Hematopoietic multipotent progenitor cell treated with erythropoietin and hydrocortisone succinate and interleukin-3 and kit ligand, for 17 days (in vitro differentiated cells): ENCODE results near the gene MKNK2.
A peak's percentile ranks its signal among the peaks of the same experiment; 100 is the strongest.
"Not testable (repeated sequence)": the region's sequence is repeated elsewhere in the genome, so short reads cannot be mapped to it uniquely, and the experiment has no call there.

Source experiments
- DNase-seq: peaks from one replicate; pipeline ENCODE4 v3.0.0-alpha.2; 2015; ENCODE audit warnings: low spot score

The MKNK2 gene

GRCh38 chr19:2050991-2051772 is at the start of gene MKNK2:
Gene MKNK2, minus strand, starts transcription at chr19:2051244. Its CDS starts 393 bp downstream, at chr19:2050851.
- peak; percentile 97 for DNase-seq

DNA sequence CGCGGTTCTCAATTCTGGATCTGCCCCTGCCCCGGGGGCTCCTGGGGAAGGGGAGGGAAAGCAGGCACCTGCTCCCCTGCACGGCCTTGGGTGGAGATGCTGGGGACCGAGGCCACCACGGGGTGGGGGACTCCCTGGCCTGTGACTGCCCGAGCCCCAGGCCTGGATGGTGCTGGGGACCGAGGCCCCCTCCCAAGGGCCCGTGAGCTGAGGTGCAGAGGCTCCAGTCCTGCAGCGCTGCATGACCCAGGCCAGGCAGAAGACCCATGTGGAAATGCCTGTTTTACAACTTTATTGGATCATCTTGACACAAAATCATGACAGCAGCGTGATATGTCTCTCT is 49.6 kb upstream of the MKNK2 start:
- DNase-seq = no peak

- no peak for DNase-seq
Observed at GRCh38 chr19:2099937-2100718, 49.1 kb upstream of the MKNK2 start.

GRCh38 chr19:2099054-2099501 is 48.0 kb upstream of the MKNK2 start:
- no peak for DNase-seq

- no peak for DNase-seq
Observed at GRCh38 chr19:2097886-2098327, 46.9 kb upstream of the MKNK2 start.

DNA sequence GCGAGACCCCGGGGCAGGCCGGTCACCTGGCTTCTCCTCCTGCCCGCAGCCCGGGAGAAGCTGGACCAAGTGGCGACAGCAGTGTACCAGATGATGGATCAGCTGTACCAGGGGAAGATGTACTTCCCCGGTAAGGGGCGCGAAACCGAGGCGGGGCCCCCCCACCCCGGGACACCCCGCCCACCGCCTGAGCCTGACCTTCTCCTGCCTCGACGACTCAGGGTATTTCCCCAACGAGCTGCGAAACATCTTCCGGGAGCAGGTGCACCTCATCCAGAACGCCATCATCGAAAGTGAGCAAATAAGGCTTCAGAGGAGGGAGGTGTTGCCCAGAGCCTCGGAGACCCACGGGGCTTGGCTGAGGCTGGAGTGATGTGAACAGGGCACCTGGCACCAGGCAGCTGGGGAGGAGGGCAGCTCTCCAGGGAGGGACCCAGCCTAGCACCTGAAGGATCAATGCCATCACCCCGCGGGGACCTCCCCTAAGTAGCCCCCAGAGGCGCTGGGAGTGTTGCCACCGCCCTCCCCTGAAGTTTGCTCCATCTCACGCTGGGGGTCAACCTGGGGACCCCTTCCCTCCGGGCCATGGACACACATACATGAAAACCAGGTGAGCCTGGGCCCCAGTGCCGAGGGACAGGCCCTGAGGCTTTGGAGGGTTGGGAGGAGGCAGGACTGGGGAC is 46.3 kb upstream of the MKNK2 start:
- no peak for DNase-seq

DNA sequence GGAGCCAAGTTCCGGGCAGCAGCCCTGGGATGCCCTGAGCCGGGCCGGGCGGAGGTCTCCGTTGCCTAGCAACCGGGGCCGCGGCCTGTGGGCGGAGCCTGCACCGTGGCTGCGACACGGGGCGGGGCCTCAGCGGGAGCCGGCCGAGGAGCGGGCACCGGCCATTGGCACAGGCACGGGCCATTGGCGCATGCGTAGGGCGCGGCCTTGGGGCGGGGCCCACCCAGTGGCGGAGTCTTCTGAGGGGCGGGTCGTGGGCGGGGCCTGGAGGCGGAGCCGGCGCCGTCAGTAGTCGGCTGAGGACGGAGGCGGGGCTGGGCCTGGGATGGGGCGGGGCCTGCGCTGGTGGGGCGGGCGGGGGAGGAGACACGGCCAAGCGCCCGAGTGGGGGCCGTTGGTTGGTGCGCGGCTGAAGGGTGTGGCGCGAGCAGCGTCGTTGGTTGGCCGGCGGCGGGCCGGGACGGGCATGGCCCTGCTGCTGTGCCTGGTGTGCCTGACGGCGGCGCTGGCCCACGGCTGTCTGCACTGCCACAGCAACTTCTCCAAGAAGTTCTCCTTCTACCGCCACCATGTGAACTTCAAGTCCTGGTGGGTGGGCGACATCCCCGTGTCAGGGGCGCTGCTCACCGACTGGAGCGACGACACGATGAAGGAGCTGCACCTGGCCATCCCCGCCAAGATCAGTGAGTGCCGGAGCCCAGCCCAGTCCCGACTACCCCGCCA is 45.6 kb upstream of the MKNK2 start, which contains the start of gene IZUMO4:
TSS of gene IZUMO4 (plus strand) at position 436 of the 723 bp plus-strand sequence. CDS start at position 467, 31 bp downstream.
- DNase-seq = peak; percentile 99

DNA sequence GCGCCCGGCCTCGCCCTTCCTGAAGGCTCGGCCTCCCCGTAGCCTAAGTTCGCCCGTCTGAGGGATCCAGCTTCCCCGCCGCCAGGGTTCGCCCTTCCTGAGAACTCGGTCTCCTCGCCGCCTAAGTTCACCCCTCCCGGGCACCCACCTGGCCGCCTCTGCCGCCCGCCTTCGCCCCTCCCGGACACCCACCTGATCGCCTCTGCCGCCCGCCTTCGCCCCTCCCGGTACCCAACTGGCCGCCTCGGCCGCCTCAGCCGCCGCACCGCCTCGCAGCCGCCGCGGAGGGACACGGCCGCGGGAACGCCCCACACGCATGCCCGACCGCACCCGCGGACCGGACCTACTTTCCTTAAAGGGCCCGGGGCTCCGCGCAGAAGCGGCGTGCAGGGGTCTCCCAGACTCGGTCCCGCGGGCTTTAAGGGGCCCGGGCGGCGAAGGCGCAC is 45.0 kb upstream of the MKNK2 start, which contains the start of gene MOB3A:
TSS of gene MOB3A (minus strand) at position 293 of the 446 bp plus-strand sequence. CDS start 17,766 bp downstream, outside the sequence.
- no peak for DNase-seq

GRCh38 chr19:2091926-2092525 is 41.0 kb upstream of the MKNK2 start:
- DNase-seq = not testable (repeated sequence)

DNA sequence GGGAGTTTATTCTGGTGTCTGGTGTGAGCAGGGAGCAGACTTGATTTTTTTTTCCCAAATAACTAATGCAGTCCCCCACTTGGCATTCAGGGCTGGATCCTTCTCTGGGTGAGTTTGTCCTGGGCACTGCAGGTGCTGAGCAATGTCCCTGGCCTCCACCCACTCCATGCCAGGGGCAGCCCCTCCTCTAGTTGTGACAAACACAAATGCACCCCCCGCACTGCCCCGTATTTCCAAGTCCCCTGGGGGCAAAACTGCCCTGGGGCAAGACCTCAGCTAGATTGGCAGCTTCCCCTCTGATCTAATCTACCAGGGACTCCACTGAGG is 38.6 kb upstream of the MKNK2 start:
- no peak for DNase-seq

DNA sequence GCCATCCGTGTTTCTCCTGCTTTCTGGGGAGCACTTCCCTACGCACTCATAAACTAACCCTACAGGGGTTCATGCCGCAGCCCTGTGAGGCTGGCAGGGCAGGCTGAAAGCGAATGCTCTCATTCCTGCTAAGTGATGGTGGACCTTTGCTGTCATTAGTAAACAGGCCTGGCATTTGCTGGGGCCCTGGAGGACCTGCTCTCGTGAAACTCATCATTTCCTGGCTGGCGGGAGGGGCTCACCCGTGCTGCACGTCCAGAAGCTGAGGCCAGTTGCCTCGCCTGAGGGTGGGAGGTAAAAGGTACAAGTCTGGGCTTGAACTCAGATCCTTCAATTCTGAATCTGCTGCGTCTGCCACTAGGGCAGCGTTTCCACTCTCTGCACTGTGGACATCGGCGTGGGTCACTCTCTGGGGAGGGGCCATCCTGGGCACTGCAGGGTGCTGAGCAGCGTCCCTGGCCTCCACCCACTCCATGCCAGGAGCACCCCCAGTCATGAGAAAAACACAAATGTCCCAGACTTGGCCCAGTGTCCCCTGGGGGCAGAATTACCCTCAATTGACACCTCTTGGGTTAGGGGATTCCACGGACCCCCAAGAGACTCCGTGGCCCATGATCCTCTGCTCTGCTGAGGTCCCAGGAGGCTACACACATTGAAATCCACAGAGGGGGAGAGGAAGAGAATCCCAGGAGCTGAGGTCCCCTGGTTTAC is 38.1 kb upstream of the MKNK2 start:
- no peak for DNase-seq

DNA sequence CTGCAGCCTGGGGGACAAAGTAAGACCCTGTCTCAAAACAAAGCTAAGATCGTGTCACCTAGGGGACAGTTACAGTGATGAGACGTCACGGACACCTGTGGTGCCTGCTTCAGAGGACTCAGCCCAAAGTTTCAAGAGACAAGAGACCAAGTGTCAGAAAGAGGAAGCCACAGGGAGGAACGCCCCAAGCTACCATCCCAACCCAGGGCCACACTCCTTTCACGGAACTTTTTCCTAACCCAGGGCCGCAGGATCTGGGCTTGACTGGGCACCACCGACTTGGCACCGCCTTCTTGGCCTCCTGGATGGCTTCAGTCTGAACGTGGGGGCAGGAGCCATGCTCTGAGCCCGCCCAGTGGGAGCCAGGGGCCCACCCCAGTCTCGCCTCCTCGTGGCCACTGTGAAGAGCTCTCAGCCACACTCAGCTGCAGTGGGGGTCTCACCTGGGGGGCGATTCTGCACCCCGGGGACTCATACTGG is 36.6 kb upstream of the MKNK2 start:
- no peak for DNase-seq

GRCh38 chr19:2086695-2087620 is 35.9 kb upstream of the MKNK2 start:
- not testable (repeated sequence) for DNase-seq

- no peak for DNase-seq
Observed at GRCh38 chr19:2084993-2085720, 34.1 kb upstream of the MKNK2 start.

- no peak for DNase-seq
Observed at GRCh38 chr19:2083174-2083854, 32.3 kb upstream of the MKNK2 start.

DNA sequence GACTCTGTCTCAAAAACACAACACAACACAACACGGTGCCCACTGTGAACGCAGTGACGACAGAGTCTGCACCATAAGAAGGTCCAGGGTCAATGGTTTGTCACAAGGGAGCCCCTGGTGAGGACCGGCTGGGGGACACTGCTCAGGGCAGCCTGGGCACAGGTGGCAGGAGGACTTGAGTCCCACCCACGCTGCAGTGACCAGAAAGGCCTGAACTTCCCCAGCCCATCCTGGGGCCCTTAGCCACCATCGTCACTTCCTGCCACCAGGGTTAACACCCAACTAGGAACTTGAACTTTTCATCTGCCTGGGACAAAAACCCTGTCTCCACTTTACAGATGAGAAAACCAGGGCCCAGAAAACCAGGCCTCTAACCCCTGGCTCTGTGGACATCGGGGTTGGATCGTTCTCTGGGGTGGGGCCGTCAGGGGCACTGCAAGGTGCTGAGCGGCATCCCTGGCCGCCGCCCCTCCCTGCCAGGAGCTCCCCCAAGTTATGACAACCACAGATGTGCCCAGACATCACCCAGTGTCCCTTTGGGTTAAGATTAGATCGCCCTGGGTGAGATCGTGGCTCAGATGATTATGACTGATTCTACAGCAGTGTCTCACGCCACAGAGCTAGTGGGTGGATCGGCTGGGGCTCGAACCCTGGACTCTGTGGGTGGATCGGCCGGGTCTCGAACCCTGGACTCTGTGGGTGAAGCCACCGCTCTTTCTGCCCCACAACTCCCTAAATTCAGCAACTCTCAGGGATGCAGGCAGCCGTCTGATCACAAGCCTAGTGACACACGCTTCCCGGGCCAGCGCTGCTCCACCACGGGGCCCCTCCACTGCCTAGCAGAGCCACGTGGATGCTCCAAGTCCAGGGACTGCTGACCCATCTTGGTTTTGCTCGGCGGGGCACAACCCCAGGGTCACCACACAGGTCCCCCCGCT is 31.1 kb upstream of the MKNK2 start:
- no peak for DNase-seq
